Activated T-cell treated with anti-CD3 and anti-CD28 coated beads for 48 hours (primary cell): ENCODE results near the gene SMIM7.
"Not testable (repeated sequence)": the region's sequence is repeated elsewhere in the genome, so short reads cannot be mapped to it uniquely, and the experiment has no call there.

Source experiments
- DNase-seq: peaks from one replicate; pipeline ENCODE4 v3.0.0-alpha.2; 2020; ENCODE audit warnings: low read depth

The SMIM7 gene

DNA sequence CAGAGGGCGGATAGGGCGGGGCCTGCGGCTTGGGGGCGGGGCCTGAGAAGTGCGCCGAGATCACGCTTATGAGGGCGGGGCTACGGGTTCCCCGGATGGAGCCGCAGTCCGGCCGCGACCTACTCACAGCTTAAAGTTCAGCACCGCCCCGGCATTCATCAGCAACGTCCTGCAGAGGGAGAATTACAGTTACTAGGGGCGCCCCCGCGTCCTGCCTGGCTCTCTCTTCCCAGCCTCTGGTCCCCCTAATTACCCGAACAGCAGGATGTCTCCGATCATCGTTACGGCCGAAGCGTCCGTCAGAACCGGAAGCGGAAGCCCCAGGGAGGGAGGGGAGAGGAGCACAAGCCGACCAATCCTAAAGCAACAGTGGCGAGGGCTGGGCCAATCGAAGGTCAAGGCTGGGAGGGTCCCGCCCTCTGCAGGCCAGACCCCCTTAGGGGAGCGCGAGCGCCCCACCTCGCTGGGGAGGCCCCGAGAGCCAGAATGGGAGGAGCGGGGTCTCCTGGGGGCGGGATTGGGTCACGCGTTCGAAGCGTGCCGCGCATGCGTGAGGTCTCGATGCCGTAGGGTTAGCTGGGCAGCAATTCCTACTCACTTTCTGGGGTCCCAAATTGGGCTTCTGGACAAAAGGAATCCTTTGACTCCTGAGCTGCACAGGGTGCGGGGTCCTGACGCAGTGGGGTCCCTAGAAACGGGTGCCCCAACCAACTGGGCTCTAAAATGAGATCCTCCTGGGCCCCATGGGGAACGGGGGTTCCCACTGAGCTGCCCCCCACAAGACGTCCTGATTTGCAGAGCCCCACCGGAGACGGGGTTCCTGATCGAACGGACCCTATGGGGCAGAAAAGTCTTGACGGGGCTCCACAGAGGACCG lies at the start of gene SMIM7:
Gene SMIM7 (minus strand): TSS at position 313 of the 877 bp plus-strand sequence. CDS start 34 bp downstream, at position 279.
- peak; percentile 98 for DNase-seq

DNA sequence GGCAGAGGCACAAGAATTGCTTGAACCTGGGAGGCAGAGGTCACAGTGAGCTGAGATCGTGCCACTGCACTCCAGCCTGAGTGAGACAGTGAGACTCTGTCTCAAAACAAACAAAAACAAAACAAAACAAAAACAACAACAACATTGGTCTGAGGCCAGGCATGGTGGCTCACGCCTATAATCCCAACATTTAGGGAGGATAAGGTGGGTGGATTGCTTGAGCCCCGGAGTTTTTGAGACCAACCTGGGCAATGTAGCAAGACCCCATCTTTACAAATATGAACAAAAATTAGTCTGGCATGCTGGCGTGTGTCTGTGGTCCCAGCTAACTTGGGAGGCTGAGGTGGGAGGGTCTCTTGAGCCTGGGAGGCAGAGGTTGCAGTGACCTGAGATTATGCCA lies 43.7 kb upstream of the SMIM7 start:
- DNase-seq, result no peak

DNA sequence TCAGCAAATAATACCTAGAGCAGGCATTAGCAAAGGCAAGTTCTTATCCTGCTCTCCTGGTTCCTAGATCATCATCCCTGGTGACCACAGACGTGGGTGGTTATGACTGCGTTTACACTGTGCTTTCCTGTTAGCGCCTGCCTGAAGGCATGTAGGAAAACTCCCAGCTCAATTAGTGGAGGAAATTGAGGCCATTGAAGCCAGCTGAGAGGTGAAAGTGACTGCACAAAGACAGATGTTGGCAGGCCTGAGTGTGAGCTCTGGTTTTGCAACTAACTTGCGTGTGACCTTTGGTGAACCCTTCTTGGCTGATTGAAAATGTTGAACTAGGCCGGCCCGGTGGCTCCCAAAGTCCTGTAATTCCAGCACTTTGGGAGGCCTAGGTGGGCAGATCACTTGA lies 42.2 kb upstream of the SMIM7 start:
- DNase-seq, result no peak

DNA sequence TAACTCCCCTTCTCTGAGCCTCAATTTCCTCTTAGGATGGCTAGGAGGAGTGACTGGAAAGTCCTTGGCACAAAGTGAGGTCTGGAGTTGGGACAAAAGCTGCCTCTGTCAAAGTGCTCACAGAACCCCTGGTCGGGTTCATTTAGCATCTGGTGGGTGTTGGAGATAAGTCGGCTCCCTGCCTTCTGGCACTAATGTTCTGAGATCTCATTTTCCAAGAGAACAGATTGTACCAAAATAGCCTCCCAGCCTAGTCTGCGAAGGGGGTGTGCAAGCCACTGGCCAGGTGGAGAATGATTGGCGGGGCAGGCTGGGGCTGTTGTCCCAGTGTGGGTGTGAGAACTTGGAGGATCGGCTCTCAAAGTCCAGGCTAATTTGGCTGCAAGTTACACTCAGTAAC lies 39.0 kb upstream of the SMIM7 start:
- no peak for DNase-seq

DNA sequence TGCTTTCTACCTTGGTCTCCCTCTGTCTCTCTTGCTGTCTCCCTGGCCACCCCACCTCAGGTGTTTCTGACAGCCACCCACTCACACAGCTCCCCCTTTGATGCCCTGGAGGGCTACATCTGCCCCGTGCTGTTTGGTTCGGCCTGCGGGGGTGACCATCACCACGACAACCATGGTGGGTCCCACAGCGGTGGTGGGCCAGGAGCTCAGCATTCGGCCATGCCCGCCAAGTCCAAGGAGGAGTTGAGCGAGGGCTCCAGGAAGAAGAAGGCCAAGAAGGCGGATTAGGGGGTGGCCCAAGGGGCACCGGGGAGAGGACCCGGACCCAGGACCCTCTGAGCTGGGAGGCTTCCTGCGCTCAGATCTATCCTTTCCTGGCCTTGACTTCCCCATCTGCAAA lies 28.1 kb upstream of the SMIM7 start:
- DNase-seq, result no peak

DNA sequence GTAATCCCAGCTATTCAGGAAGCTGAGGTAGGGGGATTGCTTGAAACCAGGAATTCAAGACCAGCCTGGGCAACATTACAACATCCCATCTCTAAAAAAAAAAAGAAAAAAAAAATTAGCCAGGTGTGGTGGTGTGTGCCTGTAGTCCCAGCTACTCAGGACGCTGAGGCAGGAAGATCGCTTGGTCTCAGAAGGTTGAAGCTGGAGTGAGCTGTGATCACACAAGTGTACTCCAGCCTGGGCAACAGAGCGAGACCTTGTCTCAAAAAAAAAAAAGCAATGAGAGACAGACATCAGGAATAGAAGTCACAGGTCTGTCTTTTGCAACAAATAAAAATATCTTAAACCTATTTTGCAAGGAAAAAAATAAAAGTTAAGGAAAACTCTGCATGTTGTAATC lies 24.3 kb upstream of the SMIM7 start:
- DNase-seq, result no peak

DNA sequence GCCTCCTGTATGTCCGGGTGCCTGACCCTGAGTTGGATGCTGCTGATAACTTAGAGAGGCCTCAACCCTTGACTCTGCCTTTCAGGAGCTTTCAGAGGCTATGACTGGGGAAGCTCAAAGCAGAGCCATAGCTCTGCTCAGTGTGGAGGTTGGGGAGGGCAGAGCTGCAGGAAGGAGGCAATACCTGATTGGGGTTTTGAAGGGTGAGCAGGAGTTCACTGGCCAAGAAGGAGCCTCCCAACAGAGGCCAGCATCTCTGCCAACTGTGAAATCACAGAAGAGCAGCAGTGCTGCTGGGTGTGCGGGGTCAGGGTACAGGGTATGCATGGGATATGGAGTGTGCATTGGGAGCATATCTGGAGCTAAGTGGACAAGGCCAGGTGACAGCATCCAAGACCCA lies 22.6 kb upstream of the SMIM7 start:
- no peak for DNase-seq

DNA sequence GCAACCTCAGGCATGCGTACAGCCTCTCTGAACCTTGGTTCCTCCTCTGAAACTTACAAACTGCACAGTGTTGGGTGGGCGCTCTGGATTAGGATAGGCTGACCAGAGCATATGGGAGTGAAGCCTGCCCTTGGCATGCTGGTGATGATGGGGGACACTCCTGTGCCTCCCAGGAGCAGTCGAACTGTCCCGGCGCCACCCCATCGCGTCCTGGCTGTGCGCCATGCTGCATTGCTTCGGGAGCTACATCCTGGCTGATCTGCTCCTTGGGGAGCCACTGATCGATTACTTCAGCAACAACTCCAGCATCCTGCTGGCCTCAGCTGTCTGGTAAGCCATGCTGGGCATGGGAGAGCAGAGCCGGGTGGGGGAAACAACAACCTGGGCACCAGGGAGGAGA lies 19.9 kb upstream of the SMIM7 start:
- DNase-seq, result no peak

DNA sequence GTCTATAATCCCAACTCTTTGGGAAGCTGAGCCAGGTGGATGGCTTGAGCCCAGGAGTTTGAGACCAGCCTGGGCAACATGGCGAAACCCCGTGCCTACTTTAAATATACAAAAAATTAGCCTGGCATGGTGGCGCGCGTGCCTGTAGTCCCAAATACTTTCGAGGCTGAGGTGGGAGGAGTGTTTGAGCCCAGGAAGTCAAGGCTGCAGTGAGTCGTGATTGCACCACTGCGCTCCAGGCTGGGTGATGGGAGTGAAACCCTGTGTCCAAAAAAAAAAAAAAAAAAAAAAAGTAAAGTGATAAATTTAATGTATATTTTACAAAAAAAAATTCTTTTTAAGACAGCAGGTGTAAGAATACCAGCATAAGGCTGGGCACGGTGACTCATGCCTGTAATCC lies 18.6 kb upstream of the SMIM7 start:
- DNase-seq, result no peak

DNA sequence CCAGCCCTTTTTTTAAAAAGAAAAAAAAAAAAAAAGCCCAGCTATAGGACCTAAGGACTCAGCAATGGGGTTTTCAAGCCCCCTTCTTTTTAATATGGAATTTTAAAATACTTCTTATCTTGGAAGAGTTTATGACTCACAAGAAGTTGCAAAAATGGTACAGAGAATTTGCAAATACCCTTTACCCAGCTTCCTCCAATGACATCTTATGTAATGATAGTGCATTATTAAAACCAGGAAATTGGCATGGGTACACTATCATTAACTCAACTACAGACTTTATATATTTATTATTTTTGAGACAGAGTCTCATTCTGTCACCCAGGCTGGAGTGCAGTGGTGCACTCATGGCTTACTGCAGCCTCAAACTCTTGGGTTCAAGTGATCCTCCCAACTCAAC lies 17.1 kb upstream of the SMIM7 start:
- DNase-seq, result no peak

DNA sequence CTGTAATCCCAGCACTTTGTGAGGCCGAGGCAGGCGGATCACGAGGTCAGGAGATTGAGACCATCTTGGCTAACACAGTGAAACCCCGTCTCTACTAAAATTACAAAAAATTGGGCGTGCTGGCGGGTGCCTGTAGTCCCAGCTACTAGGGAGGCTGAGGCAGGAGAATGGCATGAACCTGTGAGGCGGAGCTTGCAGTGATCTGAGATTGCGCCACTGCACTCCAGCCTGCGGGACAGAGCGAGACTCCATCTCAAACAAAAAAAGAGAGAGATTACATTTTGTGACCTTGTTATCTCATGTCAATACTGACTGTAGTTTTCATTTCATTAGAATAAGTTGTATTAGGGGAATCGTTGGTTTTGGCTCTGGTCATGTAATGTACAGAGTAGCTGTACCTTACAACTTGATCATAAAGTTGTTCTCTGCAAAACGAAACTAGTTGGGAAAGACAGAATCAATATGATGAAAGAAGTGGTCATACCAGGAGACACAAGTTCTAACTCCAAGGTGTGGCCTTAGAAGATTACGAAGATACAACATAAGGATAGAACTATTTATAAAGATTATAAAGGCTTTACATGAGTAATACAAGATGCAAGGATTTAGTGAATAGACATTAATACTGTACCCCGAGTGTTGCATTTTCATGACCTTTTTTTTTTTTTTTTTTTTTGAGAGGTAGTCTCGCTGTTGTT lies 16.3 kb upstream of the SMIM7 start:
- no peak for DNase-seq

DNA sequence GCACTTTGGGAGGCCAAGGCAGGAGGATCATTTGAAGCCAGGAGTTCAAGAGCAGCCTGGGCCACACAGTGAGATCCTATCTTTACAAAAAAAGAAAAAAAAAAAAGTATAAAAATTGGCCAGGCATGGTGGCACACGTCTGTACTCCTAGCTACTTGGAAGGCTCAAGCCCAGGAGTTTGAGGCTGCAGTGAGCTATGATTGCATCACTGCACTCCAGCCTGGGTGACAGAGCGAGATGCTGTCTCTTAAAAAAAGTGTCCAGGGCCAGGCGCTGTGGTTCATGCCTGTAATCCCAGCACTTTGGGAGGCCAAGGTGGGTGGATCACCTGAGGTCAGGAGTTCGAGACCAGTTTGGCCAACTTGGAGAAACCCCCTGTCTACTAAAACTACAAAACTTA lies 13.9 kb upstream of the SMIM7 start:
- not testable (repeated sequence) for DNase-seq

DNA sequence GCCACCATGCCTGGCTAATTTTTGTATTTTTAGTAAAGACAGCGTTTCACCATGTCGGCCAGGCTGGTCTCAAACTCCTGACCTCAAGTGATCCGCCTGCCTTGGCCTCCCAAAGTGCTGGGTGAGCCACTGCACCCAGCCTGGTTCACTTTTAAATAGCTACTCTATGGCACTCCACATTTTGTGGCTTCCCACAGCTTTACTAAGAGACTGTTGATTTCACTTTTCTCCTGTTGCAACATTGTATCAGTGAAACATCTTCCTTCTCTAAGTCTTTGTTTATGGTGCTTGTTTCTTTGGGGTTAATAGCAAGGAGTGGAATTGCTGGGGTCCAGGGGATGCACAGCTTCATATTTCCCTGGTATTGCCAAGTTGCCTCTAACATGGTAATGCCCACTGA lies 13.3 kb upstream of the SMIM7 start:
- no peak for DNase-seq

DNA sequence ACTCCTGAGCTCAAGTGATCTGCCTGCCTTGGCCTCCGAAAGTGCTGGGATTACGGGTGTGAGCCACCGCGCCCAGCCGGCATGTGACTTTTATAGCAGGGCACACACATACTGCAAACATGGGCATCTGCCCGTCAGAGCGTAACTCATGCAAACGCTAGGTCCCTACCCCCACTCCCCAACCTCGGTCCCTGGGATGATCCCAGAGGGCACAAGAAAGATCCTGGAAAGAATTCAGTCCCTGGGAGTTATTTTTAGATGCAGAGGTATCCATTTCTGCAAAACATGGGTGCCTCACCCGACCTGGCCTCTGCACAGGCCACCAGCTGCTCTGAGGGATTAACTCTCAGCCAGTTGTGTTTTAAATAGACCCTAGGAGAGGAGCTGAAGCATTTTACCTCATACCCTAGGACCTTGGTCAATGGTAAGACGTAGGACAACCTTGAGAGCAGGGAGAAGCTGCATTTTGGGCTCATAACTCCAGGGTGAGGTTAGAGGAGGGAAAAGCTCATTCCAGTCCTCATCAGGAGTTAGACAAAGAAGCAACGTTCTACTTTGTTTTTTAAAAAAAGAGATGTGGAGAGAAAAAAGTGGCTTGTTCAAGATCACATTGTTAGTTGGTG lies 11.8 kb upstream of the SMIM7 start:
- no peak for DNase-seq

DNA sequence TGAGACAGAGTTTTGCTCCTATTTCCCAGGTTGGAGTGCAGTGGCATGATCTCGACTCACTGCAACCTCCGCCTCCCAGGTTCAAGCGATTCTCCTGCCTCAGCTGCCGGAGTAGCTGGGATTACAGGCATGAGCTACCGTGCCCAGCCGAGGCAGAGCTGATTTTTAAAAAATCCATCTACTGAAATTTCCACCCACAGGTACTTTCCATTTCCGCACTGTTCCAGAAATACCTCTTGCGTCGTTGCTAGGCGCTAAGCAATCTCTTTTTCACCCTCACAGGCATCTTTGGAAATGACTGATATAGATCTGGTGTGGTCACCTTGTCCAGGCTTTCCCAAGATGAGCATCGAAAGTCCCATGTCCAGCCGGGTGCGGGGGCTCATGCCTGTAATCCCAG lies 10.3 kb upstream of the SMIM7 start:
- DNase-seq, result no peak

DNA sequence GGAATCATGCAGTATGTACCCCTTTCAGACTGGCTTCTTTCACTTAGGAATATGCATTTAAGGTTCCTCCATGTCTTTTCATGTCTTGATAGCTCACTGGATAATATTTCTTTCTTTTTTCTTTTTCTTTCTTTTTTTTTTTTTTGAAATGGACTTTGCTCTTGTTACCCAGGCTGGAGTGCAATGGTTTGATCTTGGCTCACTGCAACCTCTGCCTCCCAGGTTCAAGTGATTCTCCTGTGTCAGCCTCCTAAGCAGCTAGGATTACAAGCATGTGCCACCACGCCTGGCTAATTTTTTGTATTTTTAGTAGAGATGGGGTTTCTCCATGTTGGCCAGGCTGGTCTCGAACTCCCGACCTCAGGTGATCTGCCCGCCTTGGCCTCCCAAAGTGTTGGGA lies 8.8 kb upstream of the SMIM7 start:
- DNase-seq, result not testable (repeated sequence)

DNA sequence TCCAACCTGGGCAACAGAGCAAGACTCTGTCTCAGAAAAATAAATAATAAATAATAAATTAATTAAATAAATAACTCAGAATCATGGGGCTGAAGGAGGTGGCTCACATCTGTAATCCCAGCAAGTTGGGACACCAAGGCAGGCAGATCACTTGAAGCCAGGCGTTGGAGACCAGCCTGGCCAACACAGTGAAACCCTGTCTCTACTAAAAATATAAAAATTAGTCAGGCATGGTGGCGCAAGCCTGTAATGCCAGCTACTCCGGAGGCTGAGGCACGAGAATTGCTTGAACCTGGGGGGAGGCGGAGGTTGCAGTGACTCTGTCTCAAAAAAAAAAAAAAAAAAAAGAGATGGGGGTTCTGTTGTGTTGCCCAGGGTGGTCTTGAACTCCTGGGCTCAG lies 8.2 kb upstream of the SMIM7 start:
- DNase-seq, result no peak

DNA sequence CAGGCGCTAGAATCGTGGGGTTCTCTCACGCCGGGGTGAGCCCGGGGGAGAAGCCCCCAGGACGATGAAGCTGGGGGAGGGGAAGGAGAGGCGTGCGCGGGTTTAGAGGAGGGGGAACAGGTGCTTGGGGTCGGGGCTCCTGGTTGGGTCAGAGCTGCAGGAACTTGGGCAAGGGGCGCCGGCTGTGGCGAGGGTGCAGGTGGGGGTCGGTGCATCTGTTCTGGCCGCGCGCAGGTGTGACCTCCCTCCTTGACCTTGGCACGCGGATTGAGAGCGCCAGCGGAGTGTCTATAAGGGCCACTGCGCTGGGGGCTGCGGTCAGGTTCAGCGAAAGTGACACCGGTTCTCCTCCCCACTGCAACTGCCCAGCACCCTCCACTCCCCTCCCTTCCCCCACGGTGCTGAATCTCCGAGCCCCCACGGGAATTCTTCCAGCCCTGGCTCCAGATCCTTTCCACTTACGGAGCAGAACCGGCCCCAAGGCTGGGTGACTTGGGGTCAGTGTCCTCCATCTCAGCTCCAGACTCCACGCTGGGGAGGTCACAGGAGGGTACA lies 1.6 kb upstream of the SMIM7 start:
- DNase-seq, result no peak

DNA sequence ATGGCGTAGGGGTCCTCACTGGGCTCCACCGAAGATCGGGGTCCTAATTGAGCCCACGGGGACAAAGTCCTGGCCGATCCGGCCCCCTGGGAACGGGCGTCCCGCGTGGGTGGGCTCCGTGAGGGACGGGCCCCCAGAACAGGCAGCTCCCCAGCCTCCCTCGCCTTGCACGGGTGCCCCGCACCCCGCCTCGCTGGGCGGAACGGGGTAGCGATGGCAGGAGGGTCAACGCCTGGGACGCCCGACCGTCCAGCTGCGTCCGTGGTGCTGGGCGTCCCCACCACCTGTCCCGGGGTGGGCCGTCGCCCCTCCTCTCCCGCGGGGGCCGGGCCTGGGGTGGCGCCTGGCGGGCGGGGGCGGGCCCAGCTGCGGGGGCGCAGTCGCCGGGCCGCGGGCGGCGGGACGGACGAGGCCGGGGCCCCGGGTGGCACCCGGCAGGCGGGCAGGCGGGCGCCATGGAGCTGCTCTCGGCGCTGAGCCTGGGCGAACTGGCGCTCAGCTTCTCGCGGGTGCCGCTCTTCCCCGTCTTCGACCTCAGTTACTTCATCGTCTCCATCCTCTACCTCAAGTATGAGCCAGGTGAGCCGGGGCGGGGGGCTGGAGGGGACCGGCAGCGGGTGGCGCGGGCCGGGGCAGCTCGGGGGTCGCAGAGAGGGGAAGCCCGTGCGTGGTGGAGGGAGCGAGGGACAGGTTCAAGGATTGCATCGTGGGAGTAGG lies 977 bp upstream of the SMIM7 start, which contains the start of gene TMEM38A:
Gene TMEM38A (plus strand): TSS at position 377 of the 717 bp plus-strand sequence. CDS start 79 bp downstream, at position 456.
- DNase-seq, result peak; percentile 35

DNA sequence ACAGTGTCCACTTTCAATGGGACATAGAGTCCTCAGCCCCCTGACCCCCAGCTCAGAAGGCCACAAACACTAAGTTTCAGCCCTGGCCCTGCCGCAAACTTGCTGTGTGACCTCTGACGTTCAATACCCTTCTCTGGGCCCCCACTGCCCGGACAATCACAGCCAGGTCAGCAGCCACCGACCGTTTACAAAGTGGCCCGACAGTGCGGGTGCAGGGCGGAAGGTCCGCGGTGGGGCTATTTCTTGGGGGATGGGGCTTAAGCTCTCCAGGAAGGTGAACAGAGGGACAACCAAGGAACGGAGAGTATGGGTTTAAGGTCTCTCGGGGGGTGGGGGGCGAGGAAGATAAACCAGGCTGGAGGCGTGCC lies 496 bp downstream of the SMIM7 start:
- no peak for DNase-seq

DNA sequence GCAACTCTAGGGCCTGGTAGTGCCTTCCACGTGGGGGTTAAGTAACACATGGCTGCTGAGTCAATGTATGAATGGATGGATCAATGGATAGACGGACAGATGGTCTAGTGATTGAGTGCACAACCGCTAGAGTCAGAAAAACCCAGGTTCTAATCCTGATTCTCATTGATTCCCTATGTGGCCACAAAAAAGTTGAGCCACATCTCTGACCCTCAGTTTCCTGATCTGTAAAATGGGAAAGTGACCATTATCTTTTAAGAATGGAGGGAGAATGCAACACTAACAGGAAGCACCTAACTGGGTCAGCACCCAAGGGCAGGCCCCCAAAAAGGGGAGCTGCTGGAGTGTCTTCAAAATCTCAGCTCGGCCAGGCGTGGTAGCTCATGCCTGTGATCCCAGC lies 2.6 kb downstream of the SMIM7 start:
- no peak for DNase-seq

DNA sequence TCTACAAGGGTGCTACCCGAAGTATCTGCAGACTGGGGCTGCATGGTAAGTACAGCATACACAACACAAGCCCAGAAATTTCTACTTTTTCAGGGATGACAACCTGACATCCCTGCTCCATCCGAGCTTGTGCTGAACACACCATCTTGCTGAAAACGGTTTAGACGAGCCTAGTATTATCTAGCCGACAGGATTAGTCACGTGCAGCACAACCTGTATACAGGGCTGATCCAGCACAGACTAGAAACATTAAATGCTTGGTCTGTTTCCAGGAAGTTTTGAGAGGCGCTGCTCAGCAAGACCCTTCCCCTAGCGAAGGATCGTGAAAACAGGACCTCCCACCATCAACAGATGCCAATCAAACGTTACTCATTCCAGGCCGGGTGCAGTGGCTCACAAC lies 4.2 kb downstream of the SMIM7 start:
- no peak for DNase-seq
